Measurements from ENCODE around the gene SNHG17.

DNA sequence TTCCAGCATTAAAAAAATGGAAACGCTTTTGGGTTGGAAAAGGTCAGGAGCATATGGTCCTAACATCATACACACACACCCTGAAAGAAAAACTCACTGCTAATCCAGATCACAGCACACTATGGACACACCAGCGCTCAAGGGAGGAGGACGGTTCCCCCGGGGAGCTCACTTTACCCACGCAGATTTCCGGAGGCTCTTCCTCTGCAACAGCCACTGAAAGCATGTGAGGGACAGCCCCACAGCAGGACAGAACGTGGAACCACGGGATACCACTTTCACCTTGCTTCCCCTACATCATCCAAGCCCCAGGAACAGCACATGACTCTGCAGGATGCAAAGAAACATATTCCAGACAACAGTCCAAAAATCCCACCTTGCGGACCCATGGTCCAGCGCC is 13.2 kb downstream of the SNHG17 start:
- TF ChIP-seq, protein P1, sequence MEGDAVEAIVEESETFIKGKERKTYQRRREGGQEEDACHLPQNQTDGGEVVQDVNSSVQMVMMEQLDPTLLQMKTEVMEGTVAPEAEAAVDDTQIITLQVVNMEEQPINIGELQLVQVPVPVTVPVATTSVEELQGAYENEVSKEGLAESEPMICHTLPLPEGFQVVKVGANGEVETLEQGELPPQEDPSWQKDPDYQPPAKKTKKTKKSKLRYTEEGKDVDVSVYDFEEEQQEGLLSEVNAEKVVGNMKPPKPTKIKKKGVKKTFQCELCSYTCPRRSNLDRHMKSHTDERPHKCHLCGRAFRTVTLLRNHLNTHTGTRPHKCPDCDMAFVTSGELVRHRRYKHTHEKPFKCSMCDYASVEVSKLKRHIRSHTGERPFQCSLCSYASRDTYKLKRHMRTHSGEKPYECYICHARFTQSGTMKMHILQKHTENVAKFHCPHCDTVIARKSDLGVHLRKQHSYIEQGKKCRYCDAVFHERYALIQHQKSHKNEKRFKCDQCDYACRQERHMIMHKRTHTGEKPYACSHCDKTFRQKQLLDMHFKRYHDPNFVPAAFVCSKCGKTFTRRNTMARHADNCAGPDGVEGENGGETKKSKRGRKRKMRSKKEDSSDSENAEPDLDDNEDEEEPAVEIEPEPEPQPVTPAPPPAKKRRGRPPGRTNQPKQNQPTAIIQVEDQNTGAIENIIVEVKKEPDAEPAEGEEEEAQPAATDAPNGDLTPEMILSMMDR (conservative IDR thresholded peaks at IDR 0.05): no peak
- TF ChIP-seq ZFX (IDR thresholded peaks at IDR 0.05): no peak
